ENCODE measurements around the gene TMEM62.
"Not testable (repeated sequence)": the region's sequence is repeated elsewhere in the genome, so short reads cannot be mapped to it uniquely, and the experiment has no call there.

TMEM62 gene

DNA sequence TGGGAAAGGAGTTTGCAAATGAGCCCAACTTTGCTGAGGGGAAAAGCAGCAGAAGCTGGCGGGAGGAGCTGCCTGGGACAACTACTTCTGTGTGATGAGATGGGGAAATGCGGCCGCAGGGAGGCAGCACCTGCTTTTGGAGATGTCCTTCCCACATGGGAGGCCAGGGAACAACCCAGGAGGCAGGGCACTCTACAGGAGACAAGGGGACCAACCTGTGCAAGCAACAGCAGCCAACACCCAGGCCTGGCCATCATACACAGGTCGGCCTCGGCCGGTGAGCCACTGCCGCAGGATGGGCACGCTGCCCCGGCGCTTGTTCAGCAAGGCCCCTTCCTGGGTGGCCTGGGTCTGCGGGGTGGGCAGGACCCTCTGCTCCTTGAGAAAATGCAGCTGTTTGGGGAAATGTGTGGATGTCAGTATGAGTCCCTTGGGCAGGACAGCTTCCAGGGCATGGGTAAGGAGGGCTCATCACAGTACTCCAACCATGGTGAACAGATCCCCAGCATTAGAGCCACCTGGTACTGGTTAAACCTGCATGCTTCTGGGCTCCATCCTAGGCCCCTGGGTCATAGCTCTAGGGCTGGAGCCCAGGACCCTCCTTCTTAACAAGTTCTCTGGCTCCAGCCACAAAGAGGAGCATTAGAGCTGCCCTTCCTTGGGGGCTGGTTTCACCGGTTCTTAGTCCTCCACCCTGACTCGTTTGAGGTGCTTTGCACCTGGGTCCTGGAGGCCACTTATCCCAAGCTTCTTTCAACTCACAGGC, 75.9 kb downstream of the TMEM62 start:
- DNase-seq: peak in 1 of 51 donors; percentile 8

GRCh38 chr15:43210172-43210745, 76.9 kb downstream of the TMEM62 start:
- DNase-seq: no peak

- DNase-seq: no peak
These were observed 77.4 kb downstream of the TMEM62 start for GRCh38 chr15:43210807-43211206.

DNA sequence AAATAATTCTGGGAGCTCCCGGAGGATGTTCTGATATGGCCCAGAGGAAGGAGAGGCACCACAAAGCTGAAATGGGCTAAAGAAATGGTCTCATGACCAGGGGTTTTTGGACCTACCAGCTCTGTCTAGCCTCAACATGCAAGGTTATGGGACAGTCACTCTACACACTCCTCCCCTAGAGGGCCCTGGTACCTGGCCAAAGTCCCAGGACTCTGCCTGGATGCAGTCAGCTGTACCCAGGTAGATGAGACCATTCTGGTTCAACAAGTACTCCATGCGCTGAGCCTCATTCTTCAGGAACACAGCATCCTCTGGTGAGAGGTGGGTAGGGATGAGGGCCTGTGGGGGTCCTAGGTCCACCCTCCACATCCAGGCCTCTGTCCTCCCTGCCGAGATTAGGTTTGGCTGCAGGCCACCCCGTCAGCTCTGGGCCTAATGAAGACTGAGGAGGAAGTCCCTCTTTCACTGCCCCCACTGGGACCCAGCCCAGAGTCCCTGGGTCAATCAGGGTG, 77.9 kb downstream of the TMEM62 start:
- no peak for DNase-seq

DNA sequence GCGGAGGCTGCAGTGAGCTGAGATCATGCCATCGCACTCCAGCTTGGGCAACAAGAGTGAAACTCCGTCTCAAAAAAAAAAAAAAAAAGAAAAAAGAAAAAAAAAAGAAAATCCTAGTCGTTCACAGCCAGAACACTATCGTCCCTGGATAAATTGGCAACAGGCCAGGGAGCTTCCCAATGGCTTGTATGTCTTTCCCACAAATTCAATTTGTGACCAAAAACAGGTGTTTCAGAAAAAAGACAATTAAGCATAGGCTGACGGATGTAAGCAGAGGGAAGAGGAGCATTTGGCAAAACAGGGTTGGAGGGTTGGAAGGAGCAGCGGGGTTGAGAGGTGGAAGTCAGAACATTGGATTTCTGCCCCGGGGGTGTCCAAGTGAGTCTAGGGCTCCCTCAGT, 78.9 kb downstream of the TMEM62 start:
- DNase-seq: no peak

DNA sequence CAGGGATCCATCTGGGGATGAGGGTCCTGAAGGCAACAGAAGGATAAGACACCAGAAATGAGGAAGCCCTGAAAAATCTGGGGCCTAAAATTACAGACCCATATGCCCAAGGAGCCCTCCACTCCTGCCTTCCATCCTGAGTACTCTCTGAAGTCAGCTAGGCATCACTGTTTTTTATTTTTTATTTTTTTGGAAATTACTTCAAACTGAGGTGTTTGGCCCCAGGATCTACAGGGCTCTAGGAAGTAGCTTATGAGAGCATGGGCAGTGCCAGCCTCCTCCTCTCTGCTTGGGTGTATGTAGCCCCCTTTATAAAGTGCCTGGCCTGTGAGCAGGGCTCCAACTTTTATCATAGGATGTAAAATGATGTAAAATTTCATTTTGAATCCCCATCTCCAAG, 79.6 kb downstream of the TMEM62 start:
- DNase-seq: no peak

- DNase-seq: no peak
These were observed 80.1 kb downstream of the TMEM62 start for GRCh38 chr15:43213466-43213865.

DNA sequence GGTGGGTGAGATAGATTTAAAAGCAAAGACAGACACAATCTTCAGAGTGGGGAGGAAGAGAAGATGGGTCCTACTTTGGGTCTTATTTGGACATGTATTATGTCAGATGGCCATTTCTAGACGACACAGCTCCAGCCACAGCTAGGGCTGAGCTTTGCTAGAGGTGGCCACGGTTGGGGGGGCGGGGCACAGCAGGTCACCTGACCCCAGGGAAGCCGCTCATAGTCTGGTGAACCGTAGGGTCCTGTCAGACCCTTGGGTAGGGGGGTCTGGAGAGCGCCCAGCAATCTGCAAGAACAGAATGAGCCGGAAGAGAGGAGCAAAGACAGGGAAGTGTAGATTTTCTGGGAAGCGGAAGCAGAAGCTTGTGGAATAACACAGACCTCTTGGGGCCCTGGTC, 80.8 kb downstream of the TMEM62 start:
- DNase-seq: no peak

- no peak for DNase-seq
These were observed 81.4 kb downstream of the TMEM62 start for GRCh38 chr15:43214592-43215295.

DNA sequence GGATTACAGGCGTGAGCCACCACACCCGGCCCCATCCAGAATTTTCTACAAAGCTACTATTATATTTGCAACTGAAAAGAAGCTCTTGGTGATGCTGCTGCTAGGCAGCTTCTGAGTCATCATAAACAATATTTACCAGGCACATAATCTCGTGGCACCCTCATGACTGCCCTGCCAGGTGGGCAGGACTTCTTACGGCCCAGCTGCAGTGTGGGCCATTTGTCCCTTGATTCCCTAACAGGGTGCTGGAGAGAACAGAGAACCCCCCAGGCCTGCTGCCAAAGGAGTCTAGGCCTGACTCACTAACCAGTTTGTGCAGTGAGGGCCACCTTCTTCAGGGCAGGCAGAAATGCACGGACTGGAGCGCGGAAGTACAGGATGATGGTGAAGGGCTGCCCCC, 82.6 kb downstream of the TMEM62 start:
- peak in 1 of 51 donors; percentile 1 for DNase-seq

- DNase-seq: no peak
These were observed 85.7 kb downstream of the TMEM62 start for GRCh38 chr15:43218908-43219706.

- DNase-seq: no peak
These were observed 86.8 kb downstream of the TMEM62 start for GRCh38 chr15:43219929-43220928.

GRCh38 chr15:43220991-43221403, 87.6 kb downstream of the TMEM62 start, which contains the start of gene EPB42:
EPB42 (minus strand) TSS chr15:43221018; CDS start chr15:43220825, 193 bp downstream.
- DNase-seq: no peak

- DNase-seq: no peak
These were observed 88.0 kb downstream of the TMEM62 start for GRCh38 chr15:43221422-43221821.

DNA sequence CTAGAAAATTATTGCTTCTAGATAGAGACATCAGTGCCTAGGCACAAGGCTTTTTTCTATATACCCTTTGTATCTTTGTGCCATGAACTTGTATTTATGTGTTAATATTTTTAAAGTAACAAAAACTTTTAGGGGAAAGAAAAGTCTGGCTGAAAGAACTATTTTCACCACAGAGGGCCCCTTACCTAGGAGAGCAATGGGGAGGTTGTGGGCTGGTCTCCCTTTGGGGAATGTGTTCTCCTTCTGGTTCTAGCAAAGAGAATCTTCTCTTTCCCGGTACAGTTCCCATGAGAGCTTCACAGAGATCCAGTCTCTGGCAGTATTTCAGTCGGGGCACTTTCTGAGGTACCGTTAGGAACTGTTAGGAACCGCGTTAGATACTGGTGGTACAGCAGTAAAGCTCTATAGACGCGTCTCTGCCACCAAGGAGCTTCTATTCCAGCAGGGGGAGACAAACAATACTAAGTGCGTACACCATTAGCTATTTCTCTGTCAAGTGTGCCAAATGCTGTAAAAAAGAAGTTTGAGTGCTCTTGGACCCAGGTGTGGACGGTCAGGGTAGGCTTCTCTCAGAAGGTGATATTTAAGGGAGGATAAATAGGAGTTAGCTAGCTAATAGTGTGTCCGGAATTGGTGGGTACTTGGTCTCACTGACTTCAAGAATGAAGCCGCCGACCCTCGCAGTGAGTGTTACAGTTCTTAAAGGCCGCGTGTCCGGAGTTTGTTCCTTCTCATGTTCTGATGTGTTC, 92.0 kb downstream of the TMEM62 start:
- peak in 17 of 51 donors; percentile 3 to 43 (median 23) for DNase-seq

- DNase-seq: not testable (repeated sequence)
These were observed 92.5 kb downstream of the TMEM62 start for GRCh38 chr15:43225950-43226255.

DNA sequence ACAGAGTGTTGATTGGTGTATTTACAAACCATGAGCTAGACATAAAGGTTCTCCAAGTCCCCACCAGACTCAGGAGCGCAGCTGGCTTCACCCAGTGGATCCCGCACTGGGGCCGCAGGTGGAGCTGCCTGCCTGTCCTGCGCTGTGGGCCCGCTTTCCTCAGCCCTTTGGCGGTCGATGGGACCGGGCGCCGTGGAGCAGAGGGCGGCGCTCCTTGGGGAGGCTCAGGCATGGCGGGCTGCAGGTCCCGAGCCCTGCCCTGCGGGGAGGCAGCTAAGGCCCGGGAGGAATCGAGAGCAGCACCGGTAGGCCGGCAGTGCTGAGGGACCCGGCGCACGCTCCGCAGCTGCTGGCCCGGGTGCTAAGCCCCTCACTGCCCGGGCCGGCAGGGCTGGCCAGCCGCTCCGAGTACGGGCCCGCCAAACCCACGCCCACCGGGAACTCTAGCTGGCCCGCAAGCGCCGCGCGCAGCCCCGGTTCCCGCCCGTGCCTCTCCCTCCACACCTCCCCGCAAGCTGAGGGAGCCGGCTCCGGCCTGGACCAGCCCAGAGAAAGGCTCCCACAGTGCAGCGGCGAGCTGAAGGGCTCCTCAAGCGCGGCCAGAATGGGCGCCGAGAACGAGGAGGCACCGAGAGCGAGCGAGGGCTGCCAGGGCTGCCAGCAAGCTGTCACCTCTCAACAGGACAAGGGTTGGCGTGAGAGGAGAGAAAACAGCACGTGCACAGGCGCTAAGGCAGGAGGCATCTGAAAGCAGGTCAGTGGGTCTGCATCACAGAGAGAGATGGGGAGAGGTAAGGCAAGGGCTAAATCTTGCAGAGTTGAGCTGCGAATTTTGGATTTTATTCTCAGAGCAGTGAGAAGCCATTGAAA, 93.3 kb downstream of the TMEM62 start:
- no peak for DNase-seq

DNA sequence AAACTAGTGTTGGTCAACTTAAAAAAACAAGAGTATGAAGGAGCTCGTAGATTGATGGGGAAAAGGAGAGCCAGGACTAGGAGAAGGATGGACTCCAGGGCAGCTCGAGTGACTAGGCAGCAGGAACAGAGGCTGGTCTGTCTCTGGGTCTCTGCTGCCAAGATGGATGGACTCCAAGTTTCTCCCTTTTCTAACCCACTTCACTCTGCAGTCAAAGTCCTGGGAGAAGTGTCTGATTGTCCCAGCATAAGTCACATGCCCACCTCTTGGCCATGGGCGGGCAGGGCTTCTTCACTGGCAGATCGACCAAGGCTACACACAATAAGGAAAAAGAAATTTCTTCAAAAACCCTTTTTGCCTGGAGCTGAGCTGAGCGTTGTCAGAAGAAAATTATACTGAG, 96.6 kb downstream of the TMEM62 start:
- DNase-seq: peak in 35 of 51 donors; percentile 2 to 76 (median 40)
